HFFc6 (cell line): ENCODE data around the gene KLHL35. TPM values are rescaled to one million over a fixed set of nuclear protein-coding genes. Genes with fewer than 3 reads are reported as not detected.

Experiments
- DNase-seq: peaks from one replicate; pipeline ENCODE4 v3.0.0-alpha.2; 2018
- H3K27ac Mint-ChIP-seq: 2 replicates; pipeline ENCODE4 v1.8.0; 2020; ENCODE audit warnings: mild to moderate bottlenecking, mixed read lengths
- H3K27me3 Mint-ChIP-seq: 2 replicates; pipeline ENCODE4 v1.8.0; 2021; ENCODE audit warnings: mild to moderate bottlenecking, moderate library complexity, mixed read lengths; ENCODE audit not compliant: insufficient read depth
- H3K36me3 Mint-ChIP-seq: 2 replicates; pipeline ENCODE4 v1.8.0; 2021; ENCODE audit warnings: low read depth, mixed read lengths
- H3K4me1 Mint-ChIP-seq: 2 replicates; pipeline ENCODE4 v1.8.0; 2020; ENCODE audit warnings: low read depth, mixed read lengths
- H3K4me3 Mint-ChIP-seq: 2 replicates; pipeline ENCODE4 v1.8.0; 2020; ENCODE audit warnings: mild to moderate bottlenecking, moderate library complexity, mixed read lengths
- H3K9me3 Mint-ChIP-seq: 2 replicates; pipeline ENCODE4 v1.8.0; 2020; ENCODE audit warnings: mild to moderate bottlenecking, mixed read lengths
- CTCF ChIP-seq: fragments of 200-600 bp; sonication (generic); IDR thresholded peaks from 2 replicates; pipeline ENCODE4 v1.5.0; 2021; ENCODE audit warnings: antibody characterized with exemption, mild to moderate bottlenecking
- total RNA-seq, 6 experiments: library from RNA; stranded (reverse); fragmentation: NEBNext Ultra II Directional; extraction: Animal tissue kit (Norgen Biotek cat#: 25700); gene quantifications; 2 replicates in 1 of 6; 3 replicates in 5 of 6; pipeline ENCODE4 v1.2.3, GENCODE V29; 2021

The KLHL35 gene
- total RNA-seq, 6 experiments from 2014 or later = not detected

DNA sequence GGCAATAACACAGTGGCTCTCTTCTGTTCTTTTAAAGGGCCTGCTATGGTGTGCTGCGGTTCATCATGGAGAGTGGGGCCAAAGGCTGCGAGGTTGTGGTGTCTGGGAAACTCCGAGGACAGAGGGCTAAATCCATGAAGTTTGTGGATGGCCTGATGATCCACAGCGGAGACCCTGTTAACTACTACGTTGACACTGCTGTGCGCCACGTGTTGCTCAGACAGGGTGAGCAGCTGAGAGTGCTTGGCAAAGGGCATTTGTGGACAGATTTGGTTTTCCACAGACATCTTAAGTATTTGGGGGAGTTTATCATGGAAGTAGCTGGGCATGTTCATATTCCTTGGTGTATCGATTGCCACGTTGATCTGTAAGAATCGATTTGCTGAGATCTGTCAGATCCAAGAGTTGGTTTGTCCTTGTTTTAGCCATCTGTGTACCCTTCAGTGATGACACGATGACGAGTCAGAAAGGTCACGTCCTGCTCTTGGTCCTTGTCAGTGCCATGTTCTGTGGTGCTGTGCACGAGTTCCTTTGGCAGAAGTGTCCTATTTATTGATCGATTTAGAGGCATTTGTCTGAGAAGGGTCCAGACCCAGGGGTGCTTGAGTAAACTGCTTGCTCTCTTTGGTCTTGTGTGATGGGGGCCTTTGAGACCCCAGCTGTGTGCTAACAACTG is 28.9 kb downstream of the KLHL35 start:
- Mint-ChIP-seq H3K27me3 (peaks cover 9% of the 10 kb centered on the region), H3K4me1 (peaks cover 66% of the 10 kb centered on the region), H3K27ac (peak overlapping the region; percentile 61), H3K9me3 (no peaks in the 10 kb centered on the region), H3K4me3 (peak overlapping the region; percentile 32; the same call in 1 of the 2 replicates), H3K36me3 (peaks cover 68% of the 10 kb centered on the region)
- no peak for TF ChIP-seq CTCF
- no peak for DNase-seq

GRCh38 chr11:75403037-75403436 is 30.0 kb downstream of the KLHL35 start:
- peaks cover 67% of the 10 kb centered on the region for H3K4me1 Mint-ChIP-seq

GRCh38 chr11:75402002-75402773 is 30.8 kb downstream of the KLHL35 start:
- H3K4me3 Mint-ChIP-seq = peak overlapping the region; percentile 96
- H3K4me1 Mint-ChIP-seq = peaks cover 61% of the 10 kb centered on the region
- no peak for DNase-seq
- H3K27me3 Mint-ChIP-seq = peaks cover 7% of the 10 kb centered on the region
- no peak; the same call in 1 of the 2 replicates for TF ChIP-seq CTCF
- H3K9me3 Mint-ChIP-seq = no peaks in the 10 kb centered on the region
- peak overlapping the region; percentile 60 for H3K27ac Mint-ChIP-seq
- H3K36me3 Mint-ChIP-seq = peaks cover 61% of the 10 kb centered on the region

More at GRCh38 chr11:75403037-75403436, 30.0 kb downstream of the KLHL35 start:
- H3K36me3 Mint-ChIP-seq = peaks cover 66% of the 10 kb centered on the region
- H3K9me3 Mint-ChIP-seq = no peaks in the 10 kb centered on the region
- DNase-seq = no peak
- peak overlapping the region; percentile 60 for H3K27ac Mint-ChIP-seq
- peaks cover 9% of the 10 kb centered on the region for H3K27me3 Mint-ChIP-seq
- peak overlapping the region; percentile 96 for H3K4me3 Mint-ChIP-seq
- TF ChIP-seq CTCF = no peak

GRCh38 chr11:75400146-75400865 is 32.7 kb downstream of the KLHL35 start:
- peak overlapping the region; percentile 96 for H3K4me3 Mint-ChIP-seq
- H3K4me1 Mint-ChIP-seq = peaks cover 46% of the 10 kb centered on the region
- peaks cover 53% of the 10 kb centered on the region for H3K36me3 Mint-ChIP-seq
- no peaks in the 10 kb centered on the region for H3K9me3 Mint-ChIP-seq
- no peak for DNase-seq
- peak overlapping the region; percentile 97 for H3K27ac Mint-ChIP-seq
- no peak for TF ChIP-seq CTCF
- H3K27me3 Mint-ChIP-seq = peaks cover 15% of the 10 kb centered on the region

DNA sequence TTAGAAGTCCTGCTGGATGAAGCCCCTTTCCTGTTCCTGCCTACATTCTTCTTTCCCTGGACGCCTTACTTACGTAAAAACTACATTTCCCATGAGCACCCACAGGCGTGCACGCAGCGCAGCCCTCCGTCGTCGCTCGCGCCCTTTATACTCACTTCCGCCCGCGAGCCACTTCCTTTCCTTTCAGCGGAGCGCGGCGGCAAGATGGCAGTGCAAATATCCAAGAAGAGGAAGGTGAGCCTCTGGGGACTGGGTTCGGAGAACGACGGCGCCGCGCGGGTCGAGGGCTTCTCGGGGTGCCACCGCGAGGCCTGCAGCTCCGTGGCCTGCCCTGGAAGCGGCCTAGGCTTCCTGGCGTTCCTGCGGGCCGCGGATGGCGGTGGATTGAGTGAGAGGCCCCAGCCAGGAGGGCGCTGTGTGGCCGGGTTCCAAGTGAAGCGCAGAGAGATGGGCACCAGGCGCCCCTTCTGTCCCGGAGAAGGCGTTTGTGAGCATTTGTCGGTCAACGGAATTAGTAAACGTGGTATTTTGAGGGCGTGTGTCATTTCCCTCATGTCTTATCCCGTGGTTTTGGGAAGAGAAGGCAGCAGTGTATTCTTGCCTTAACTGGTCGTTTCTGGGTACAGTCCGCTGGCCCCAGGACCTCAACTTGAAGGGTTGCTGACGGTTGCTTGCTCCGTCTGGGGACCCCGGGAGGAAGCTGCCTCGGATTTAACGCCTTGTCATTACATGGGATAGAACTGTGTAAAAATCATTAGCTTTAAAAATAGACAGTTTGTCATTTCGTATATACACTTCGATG is 33.5 kb downstream of the KLHL35 start, which contains the start of gene RPS3:
Gene RPS3 (plus strand): TSS at position 175 of the 802 bp plus-strand sequence. CDS start 30 bp downstream, at position 205.
- H3K36me3 Mint-ChIP-seq = peaks cover 51% of the 10 kb centered on the region
- peak within 1 kb of the TSS; percentile 96 for H3K4me3 Mint-ChIP-seq
- no peaks in the 10 kb centered on the region for H3K9me3 Mint-ChIP-seq
- peak; percentile 85 for DNase-seq
- peaks cover 17% of the 10 kb centered on the region for H3K27me3 Mint-ChIP-seq
- H3K27ac Mint-ChIP-seq = peak within 1 kb of the TSS; percentile 97
- H3K4me1 Mint-ChIP-seq = peaks cover 44% of the 10 kb centered on the region
- peak; percentile 53 for TF ChIP-seq CTCF
